Measurements from ENCODE around the gene ADAMTS5.

DNA sequence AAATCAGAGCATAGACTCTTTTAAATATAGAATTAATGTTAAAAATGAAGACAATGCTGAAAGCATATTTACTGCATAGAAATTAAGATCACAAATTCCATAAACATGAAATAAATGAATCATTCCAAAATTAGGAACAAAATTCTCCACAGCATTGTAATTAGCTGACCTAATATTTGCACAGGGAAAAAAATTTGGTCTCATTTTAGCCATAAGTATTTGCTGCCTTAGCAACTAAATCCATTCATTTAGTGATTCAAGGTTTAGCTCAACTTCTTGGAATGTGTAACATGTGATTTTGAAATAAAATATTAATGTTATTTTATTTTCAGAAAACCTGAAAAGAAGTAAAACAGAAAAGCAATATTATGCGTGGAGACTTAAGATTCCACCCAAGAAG, 25.5 kb downstream of the ADAMTS5 start:
- TF ChIP-seq CTCF (IDR thresholded peaks at IDR 0.05) (no peak), POLR2AphosphoS5 (IDR thresholded peaks at IDR 0.05) (no peak)
